Erythroblast (primary cell): Measurements from ENCODE around the gene RARRES1.

Experiments used
- DNase-seq, 2 experiments: peaks; one replicate each; lab custom pipeline; 2025; lab: John Stamatoyannopoulos, UW
- GATA1 ChIP-seq: IDR thresholded peaks from 2 replicates; pipeline ENCODE4 v1.6.1; 2011; ENCODE audit warnings: low read depth, mild to moderate bottlenecking, control low read depth, low read length, moderate library complexity
- POLR2A ChIP-seq: IDR thresholded peaks from 2 replicates; pipeline ENCODE4 v1.6.1; 2011; ENCODE audit warnings: mild to moderate bottlenecking, low read length

Gene RARRES1

GRCh38 chr3:158771577-158771976 lies 39.3 kb upstream of the RARRES1 start:
- no peak for TF ChIP-seq GATA1
- TF ChIP-seq POLR2A: no peak
- DNase-seq: peak in 1 of 2 experiments; percentile 17

GRCh38 chr3:158770741-158771350 lies 38.6 kb upstream of the RARRES1 start:
- no peak for DNase-seq
- TF ChIP-seq GATA1 (no peak), POLR2A (no peak)

DNA sequence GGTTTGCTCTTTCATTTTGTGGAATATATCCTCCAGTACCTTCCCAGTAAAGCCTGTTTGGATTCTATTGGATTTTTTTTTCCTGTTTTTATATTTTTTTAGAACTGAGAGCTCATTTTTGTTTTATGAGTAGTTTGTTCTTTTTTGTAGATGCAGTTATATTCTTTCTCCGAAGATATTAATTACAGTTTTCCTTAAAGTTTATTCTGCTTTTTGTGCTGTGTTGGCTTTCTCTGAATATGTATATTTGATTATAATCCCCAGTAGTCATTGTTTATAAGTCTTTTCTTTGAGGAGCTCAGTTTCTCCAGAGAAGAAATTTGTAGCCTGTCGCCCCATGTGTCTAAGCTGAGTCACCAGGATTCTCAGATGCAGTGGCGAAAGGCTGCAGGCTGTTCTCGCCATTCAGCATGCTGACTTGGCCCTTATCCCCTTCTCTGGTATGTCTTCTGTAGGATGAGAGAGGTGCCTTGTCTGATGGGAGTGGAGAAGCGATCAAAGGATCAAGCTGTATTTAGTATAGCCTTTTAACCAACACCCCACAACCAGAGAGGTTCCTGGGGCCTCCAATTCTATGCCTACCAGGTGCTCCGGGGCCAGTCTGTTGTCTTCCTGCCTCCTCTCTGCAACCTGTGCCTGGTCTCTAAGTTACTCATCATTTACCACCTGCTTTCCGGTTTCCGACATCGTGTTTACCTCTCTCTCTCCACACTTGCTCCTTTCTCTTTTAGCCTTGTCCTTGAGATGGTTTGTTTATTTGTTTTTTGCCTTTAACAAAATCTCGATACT lies 37.9 kb upstream of the RARRES1 start:
- no peak for DNase-seq
- no peak for TF ChIP-seq GATA1
- no peak for TF ChIP-seq POLR2A

GRCh38 chr3:158769549-158769948 lies 37.3 kb upstream of the RARRES1 start:
- DNase-seq: no peak
- TF ChIP-seq GATA1: no peak
- no peak for TF ChIP-seq POLR2A

- DNase-seq: no peak
Observed at GRCh38 chr3:158768881-158769543, 36.8 kb upstream of the RARRES1 start.

DNA sequence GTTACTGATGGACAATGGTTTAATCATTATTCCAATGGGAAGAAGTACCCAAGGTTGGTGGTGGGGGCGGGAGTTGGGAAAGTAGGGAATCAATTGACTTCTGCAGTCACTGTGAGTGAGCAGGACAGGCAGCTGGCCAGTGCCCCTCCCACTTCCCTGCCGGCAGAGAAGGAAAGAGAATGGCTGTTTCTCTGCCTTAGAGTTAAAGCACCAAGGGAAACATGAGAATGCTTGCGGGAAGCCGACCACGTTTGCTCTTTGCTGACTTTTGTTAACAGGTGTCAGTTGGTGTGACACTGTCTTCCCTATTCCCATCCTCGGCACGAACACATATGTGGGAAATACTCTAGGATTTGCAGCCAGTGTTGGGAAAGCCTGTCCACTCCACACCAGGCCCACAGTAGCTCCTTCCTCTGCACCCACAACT lies 36.1 kb upstream of the RARRES1 start:
- no peak for TF ChIP-seq GATA1
- TF ChIP-seq POLR2A: no peak
- DNase-seq: peak in 1 of 2 experiments; percentile 4

More at GRCh38 chr3:158768881-158769543, 36.8 kb upstream of the RARRES1 start:
- TF ChIP-seq POLR2A (no peak), GATA1 (no peak)

GRCh38 chr3:158766364-158766763 lies 34.1 kb upstream of the RARRES1 start:
- TF ChIP-seq POLR2A (no peak), GATA1 (no peak)
- no peak for DNase-seq

- no peak for DNase-seq
- TF ChIP-seq GATA1: no peak
Observed at GRCh38 chr3:158765518-158766205, 33.4 kb upstream of the RARRES1 start.

- no peak for TF ChIP-seq GATA1
- no peak for TF ChIP-seq POLR2A
- no peak for DNase-seq
Observed at GRCh38 chr3:158763421-158763820, 31.2 kb upstream of the RARRES1 start.

GRCh38 chr3:158762701-158763100 lies 30.4 kb upstream of the RARRES1 start:
- TF ChIP-seq POLR2A: no peak
- TF ChIP-seq GATA1: no peak
- DNase-seq: no peak

DNA sequence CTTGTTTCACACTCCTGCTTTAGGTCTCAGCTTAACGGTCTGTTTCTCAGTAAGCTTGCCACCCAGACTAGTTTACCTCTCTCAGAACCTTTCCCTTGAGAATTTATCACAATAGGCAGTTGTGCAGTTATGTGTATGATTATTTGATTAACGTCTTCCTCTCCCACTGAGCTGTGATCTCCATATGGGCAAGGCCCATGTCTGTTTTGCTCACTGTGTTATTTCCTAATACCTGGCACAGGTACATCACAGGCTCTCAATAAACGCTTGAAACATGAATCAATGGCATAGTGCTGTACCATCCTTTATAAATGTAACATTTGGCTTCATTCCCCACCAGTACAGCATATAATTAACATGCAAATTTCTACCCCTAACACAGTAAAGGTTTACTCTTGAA lies 29.1 kb upstream of the RARRES1 start:
- no peak for DNase-seq
- TF ChIP-seq POLR2A (no peak), GATA1 (no peak)

DNA sequence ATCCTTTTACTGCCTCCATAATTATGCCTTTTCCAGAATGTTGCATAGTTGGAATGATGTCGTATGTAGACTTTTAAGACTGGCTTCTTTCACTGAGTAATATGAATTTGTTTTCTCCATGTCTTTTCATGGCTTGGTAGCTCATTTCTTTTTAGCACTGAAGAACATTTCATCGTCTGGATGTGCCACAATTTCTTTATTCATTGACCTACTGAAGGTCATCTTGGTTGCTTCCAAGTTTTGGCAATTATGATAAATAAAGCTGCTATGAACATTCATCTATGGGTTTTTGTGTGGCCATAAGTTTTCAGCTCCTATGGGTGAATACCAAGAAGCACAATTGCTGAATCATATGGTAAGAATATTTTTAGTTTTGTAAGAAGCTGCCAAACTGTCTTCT lies 23.2 kb upstream of the RARRES1 start:
- no peak for DNase-seq
- TF ChIP-seq POLR2A (no peak), GATA1 (no peak)

- no peak for TF ChIP-seq POLR2A
- TF ChIP-seq GATA1: no peak
- peak; percentile 11 to 46 for DNase-seq
Observed at GRCh38 chr3:158753854-158754253, 21.6 kb upstream of the RARRES1 start.
